RKO (cell line): ENCODE measurements around the gene ANKS1B.
"Not testable (repeated sequence)": the region's sequence is repeated elsewhere in the genome, so short reads cannot be mapped to it uniquely, and the experiment has no call there.

Experiments used
- DNase-seq: peaks from one replicate; pipeline ENCODE4 v3.0.0-alpha.2; 2016; ENCODE audit warnings: low spot score

The ANKS1B gene

GRCh38 chr12:99870085-99870484 lies 114.7 kb downstream of the ANKS1B start:
- DNase-seq = no peak

GRCh38 chr12:99861731-99862130 lies 123.0 kb downstream of the ANKS1B start:
- no peak for DNase-seq

- no peak for DNase-seq
These were observed 125.6 kb downstream of the ANKS1B start for GRCh38 chr12:99859126-99859525.

GRCh38 chr12:99852666-99853065 lies 132.1 kb downstream of the ANKS1B start:
- no peak for DNase-seq

GRCh38 chr12:99847936-99848335 lies 136.8 kb downstream of the ANKS1B start:
- DNase-seq = no peak

- DNase-seq = no peak
These were observed 150.0 kb downstream of the ANKS1B start for GRCh38 chr12:99834710-99835109.

GRCh38 chr12:99833397-99833796 lies 151.3 kb downstream of the ANKS1B start:
- DNase-seq = no peak

GRCh38 chr12:99824900-99825542 lies 159.7 kb downstream of the ANKS1B start:
- DNase-seq = no peak

- no peak for DNase-seq
These were observed 162.5 kb downstream of the ANKS1B start for GRCh38 chr12:99822273-99822672.

GRCh38 chr12:99810718-99811593 lies 173.8 kb downstream of the ANKS1B start:
- peak; percentile 58 for DNase-seq

GRCh38 chr12:99809909-99810308 lies 174.8 kb downstream of the ANKS1B start:
- no peak for DNase-seq

GRCh38 chr12:99806304-99806703 lies 178.4 kb downstream of the ANKS1B start:
- no peak for DNase-seq

- no peak for DNase-seq
These were observed 180.0 kb downstream of the ANKS1B start for GRCh38 chr12:99804715-99805114.

GRCh38 chr12:99800605-99801004 lies 184.1 kb downstream of the ANKS1B start:
- DNase-seq = no peak

GRCh38 chr12:99797931-99798330 lies 186.8 kb downstream of the ANKS1B start:
- DNase-seq = not testable (repeated sequence)

GRCh38 chr12:99783421-99783820 lies 201.3 kb downstream of the ANKS1B start:
- DNase-seq = no peak

GRCh38 chr12:99772274-99772673 lies 212.5 kb downstream of the ANKS1B start:
- no peak for DNase-seq

GRCh38 chr12:99771659-99772058 lies 213.1 kb downstream of the ANKS1B start:
- DNase-seq = no peak

- no peak for DNase-seq
These were observed 215.2 kb downstream of the ANKS1B start for GRCh38 chr12:99769396-99769980.

GRCh38 chr12:99768758-99769157 lies 216.0 kb downstream of the ANKS1B start:
- DNase-seq = no peak

GRCh38 chr12:99767809-99768208 lies 216.9 kb downstream of the ANKS1B start:
- peak; percentile 57 for DNase-seq

GRCh38 chr12:99766408-99766807 lies 218.3 kb downstream of the ANKS1B start:
- DNase-seq = no peak

- no peak for DNase-seq
These were observed 219.1 kb downstream of the ANKS1B start for GRCh38 chr12:99765469-99766114.
